Endodermal cell (in vitro differentiated cells): ENCODE results near the gene CHCHD3. TPM values are rescaled to one million over a fixed set of nuclear protein-coding genes. Genes with fewer than 3 reads are reported as not detected.
"Not testable (repeated sequence)": the region's sequence is repeated elsewhere in the genome, so short reads cannot be mapped to it uniquely, and the experiment has no call there.

Source experiments
- DNase-seq: peaks from one replicate; pipeline ENCODE4 v3.0.0-alpha.2; 2017
- H3K27ac ChIP-seq: 2 replicates; pipeline ENCODE4 v1.5.1; 2013; ENCODE audit warnings: mild to moderate bottlenecking, low read depth, low read length, moderate library complexity
- H3K27me3 ChIP-seq: 2 replicates; pipeline ENCODE4 v1.6.1; 2013; ENCODE audit warnings: mild to moderate bottlenecking, low read length, moderate library complexity; ENCODE audit not compliant: insufficient read depth, control insufficient read depth, poor library complexity, severe bottlenecking
- H3K36me3 ChIP-seq: 2 replicates; pipeline ENCODE4 v1.7.0; 2013; ENCODE audit warnings: mild to moderate bottlenecking, low read length, moderate library complexity; ENCODE audit not compliant: control insufficient read depth, insufficient read depth
- H3K4me1 ChIP-seq: one replicate; pipeline ENCODE4 v1.7.0; 2013; ENCODE audit warnings: low read length; ENCODE audit not compliant: control insufficient read depth, insufficient read depth
- H3K4me3 ChIP-seq: 2 replicates; pipeline ENCODE4 v1.5.1; 2013; ENCODE audit warnings: mild to moderate bottlenecking, low read length, moderate library complexity
- H3K9ac ChIP-seq: 2 replicates; pipeline ENCODE4 v1.6.1; 2013; ENCODE audit warnings: mild to moderate bottlenecking, low read length, moderate library complexity; ENCODE audit not compliant: poor library complexity, severe bottlenecking; ENCODE audit errors: extremely low read depth
- H3K9me3 ChIP-seq: 2 replicates; pipeline ENCODE4 v1.6.1; 2013; ENCODE audit warnings: mild to moderate bottlenecking, low read length, moderate library complexity; ENCODE audit not compliant: control insufficient read depth
- H3K27ac Mint-ChIP-seq: 2 replicates; pipeline ENCODE4 v1.8.0; 2020; ENCODE audit warnings: mixed read lengths
- H3K27me3 Mint-ChIP-seq: 2 replicates; pipeline ENCODE4 v1.8.0; 2021; ENCODE audit warnings: mild to moderate bottlenecking, mixed read lengths; ENCODE audit not compliant: insufficient read depth
- H3K36me3 Mint-ChIP-seq: 2 replicates; pipeline ENCODE4 v1.8.0; 2020; ENCODE audit warnings: low read depth, mixed read lengths
- H3K4me1 Mint-ChIP-seq: 2 replicates; pipeline ENCODE4 v1.8.0; 2020; ENCODE audit warnings: mixed read lengths
- H3K4me3 Mint-ChIP-seq: 2 replicates; pipeline ENCODE4 v1.8.0; 2020; ENCODE audit warnings: mild to moderate bottlenecking, moderate library complexity, mixed read lengths
- H3K9me3 Mint-ChIP-seq: 2 replicates; pipeline ENCODE4 v1.8.0; 2020; ENCODE audit warnings: mild to moderate bottlenecking, mixed read lengths
- WGBS, 2 experiments: methylation state at CpG; one replicate each; pipeline versions ENCODE4 v1.1.5 to v1.1.7; 2013; ENCODE audit warnings: missing lambda C conversion rate in 2 of 2, mixed read lengths in 1 of 2; ENCODE audit not compliant: insufficient coverage in 1 of 2, insufficient read length in 1 of 2; 5-methylcytosine and 5-hydroxymethylcytosine counted together
- total RNA-seq, 2 donors: library from RNA; stranded (reverse); fragmentation: NEBNext Ultra II Directional in 1 of 2; extraction: Animal tissue kit (Norgen Biotek cat#: 25700) in 1 of 2; gene quantifications; 2 replicates in 1 of 2; 3 replicates in 1 of 2; pipeline ENCODE4 v1.2.1, GENCODE V29; 2021
- TF ChIP-seq, protein P1 (sequence below): fragments of 200-600 bp; sonication (generic); conservative IDR thresholded peaks from 2 replicates; pipeline ENCODE4 v1.5.0; 2021; ENCODE audit warnings: antibody characterized with exemption, mild to moderate bottlenecking

The CHCHD3 gene
- total RNA-seq, 2 donors from 2014 or later: 70.4 to 75.2 TPM

DNA sequence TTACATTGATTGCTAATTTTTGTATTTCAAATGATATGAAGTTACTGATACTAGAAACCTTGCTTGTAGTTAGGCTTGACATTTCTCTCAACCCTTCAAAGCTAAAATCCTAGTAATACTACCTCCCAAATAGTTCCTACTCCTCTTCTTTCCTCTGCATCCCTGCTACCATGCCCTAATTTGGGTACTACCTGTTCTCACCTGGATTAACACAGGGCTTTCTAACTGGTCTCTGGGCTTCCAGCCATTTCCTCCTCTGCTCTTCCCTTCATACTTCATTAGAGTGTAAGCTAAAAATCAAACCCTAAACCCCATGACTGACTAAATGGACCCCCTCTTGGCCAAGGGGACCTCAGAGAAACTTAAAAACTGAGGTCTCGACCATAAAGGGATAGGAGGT is 112.4 kb downstream of the CHCHD3 start:
- Mint-ChIP-seq H3K9me3 (no peaks in the 10 kb centered on the region), H3K4me1 (peaks cover 21% of the 10 kb centered on the region), H3K27me3 (no peaks in the 10 kb centered on the region), H3K36me3 (peaks cover 10% of the 10 kb centered on the region), H3K27ac (no peak overlapping the region), H3K4me3 (no peak overlapping the region)
- WGBS, 2 experiments: 89% methylated on average over 1 of the region's 1 CpG; no CpG with 5 or more reads in 1 of the 2 experiments
- H3K36me3 ChIP-seq: peaks cover 18% of the 10 kb centered on the region
- no peak for DNase-seq
- H3K4me3 ChIP-seq: no peak overlapping the region
- no peak overlapping the region for H3K27ac ChIP-seq
- no peaks in the 10 kb centered on the region for H3K4me1 ChIP-seq
- TF ChIP-seq, protein P1, sequence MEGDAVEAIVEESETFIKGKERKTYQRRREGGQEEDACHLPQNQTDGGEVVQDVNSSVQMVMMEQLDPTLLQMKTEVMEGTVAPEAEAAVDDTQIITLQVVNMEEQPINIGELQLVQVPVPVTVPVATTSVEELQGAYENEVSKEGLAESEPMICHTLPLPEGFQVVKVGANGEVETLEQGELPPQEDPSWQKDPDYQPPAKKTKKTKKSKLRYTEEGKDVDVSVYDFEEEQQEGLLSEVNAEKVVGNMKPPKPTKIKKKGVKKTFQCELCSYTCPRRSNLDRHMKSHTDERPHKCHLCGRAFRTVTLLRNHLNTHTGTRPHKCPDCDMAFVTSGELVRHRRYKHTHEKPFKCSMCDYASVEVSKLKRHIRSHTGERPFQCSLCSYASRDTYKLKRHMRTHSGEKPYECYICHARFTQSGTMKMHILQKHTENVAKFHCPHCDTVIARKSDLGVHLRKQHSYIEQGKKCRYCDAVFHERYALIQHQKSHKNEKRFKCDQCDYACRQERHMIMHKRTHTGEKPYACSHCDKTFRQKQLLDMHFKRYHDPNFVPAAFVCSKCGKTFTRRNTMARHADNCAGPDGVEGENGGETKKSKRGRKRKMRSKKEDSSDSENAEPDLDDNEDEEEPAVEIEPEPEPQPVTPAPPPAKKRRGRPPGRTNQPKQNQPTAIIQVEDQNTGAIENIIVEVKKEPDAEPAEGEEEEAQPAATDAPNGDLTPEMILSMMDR: no peak
- no peak overlapping the region for H3K9ac ChIP-seq
- H3K27me3 ChIP-seq: no peaks in the 10 kb centered on the region
- H3K9me3 ChIP-seq: no peaks in the 10 kb centered on the region

DNA sequence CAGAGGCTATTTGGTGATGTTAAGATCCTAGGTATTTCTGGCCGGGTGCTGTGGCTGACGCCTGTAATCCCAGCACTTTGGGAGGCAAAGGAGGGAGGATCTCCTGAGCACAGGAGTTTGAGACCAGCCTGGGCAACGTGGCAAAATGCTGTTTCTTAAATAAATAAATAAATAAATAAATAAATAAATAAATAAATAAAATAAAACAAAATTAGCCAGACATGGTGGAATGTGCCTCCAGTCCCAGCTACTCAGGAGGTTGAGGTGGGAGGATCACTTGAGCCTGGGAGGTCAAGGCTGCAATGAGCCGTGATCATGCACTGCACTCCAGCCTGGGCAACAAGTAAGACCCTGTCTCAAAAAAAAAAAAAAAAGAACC is 114.4 kb downstream of the CHCHD3 start:
- not testable (repeated sequence) for H3K27me3 ChIP-seq, H3K9me3 Mint-ChIP-seq, DNase-seq, H3K4me3 ChIP-seq, H3K36me3 ChIP-seq, H3K27me3 Mint-ChIP-seq, H3K9me3 ChIP-seq, H3K27ac ChIP-seq, H3K4me3 Mint-ChIP-seq, H3K9ac ChIP-seq, H3K27ac Mint-ChIP-seq, H3K36me3 Mint-ChIP-seq, H3K4me1 ChIP-seq
- 96 to 100% methylated on average over 3 of the region's 4 CpGs for WGBS, 2 experiments
- peaks cover 24% of the 10 kb centered on the region for H3K4me1 Mint-ChIP-seq

DNA sequence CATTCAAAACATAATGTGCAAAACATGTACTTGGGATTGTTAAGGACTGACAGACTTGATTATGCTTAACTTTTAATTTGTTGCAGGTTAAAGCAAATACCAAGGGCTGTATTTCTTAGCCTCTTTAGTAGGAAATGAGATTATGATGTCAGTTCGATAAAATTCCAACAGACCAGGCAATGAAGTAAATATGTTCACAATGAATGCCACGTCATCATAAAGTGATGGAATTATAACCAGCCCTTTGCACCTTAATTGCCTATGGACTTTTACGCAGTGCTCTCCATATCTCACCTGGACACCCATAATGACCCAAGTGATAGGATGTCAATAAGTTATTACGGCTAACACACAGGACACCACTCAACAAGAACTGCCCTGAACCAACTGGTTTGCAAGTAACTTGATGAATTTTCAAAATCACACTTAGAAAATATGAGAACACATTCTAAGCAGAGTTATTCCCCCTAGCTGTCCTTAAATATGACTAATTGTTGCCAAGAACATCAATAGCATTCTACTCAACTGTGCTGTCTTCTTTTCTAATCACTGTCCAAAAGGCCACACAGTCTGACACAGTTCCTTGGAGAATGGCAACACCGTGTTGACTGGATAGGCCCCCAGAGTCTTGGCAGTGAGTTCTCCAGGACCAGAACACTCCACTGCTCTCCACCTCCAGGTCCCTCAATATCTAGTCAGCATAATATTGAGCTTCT is 115.0 kb downstream of the CHCHD3 start:
- peaks cover 27% of the 10 kb centered on the region for H3K4me1 Mint-ChIP-seq
- no peaks in the 10 kb centered on the region for H3K27me3 Mint-ChIP-seq
- Histone ChIP-seq H3K9me3 (no peaks in the 10 kb centered on the region), H3K36me3 (no peaks in the 10 kb centered on the region), H3K4me1 (no peaks in the 10 kb centered on the region), H3K9ac (no peak overlapping the region), H3K27ac (no peak overlapping the region), H3K4me3 (no peak overlapping the region), H3K27me3 (no peaks in the 10 kb centered on the region)
- no peak overlapping the region for H3K4me3 Mint-ChIP-seq
- no peak overlapping the region for H3K27ac Mint-ChIP-seq
- H3K9me3 Mint-ChIP-seq: no peaks in the 10 kb centered on the region
- no peak for DNase-seq
- H3K36me3 Mint-ChIP-seq: no peaks in the 10 kb centered on the region
- TF ChIP-seq, protein P1: no peak
- WGBS, 2 experiments: 97% methylated on average over 5 of the region's 5 CpGs

DNA sequence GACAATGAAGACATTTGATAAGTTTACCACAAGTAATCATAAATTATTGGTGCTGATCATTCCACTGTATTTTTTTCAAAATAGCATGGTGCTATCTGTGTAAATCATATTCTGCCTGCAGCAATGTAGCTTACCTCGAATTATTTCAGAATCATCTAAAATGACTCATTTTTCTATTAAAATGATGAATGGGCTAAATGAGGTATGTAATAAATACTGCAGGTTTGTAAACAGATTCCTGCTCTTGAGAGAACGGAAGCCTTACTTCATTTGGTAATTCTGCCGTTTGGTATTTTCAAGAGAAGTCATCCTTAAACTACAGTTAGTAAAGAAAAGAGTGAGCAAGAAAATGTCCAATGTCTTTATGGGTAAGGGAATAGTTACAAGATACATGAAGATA is 115.9 kb downstream of the CHCHD3 start:
- 90 to 100% methylated on average over 2 to 3 of the region's 3 CpGs for WGBS, 2 experiments
- H3K4me3 ChIP-seq: no peak overlapping the region
- no peak overlapping the region for H3K27ac ChIP-seq
- no peaks in the 10 kb centered on the region for H3K9me3 ChIP-seq
- no peaks in the 10 kb centered on the region for H3K36me3 ChIP-seq
- TF ChIP-seq, protein P1: no peak
- no peaks in the 10 kb centered on the region for H3K27me3 Mint-ChIP-seq
- no peaks in the 10 kb centered on the region for H3K27me3 ChIP-seq
- no peak overlapping the region for H3K4me3 Mint-ChIP-seq
- no peak overlapping the region for H3K9ac ChIP-seq
- no peaks in the 10 kb centered on the region for H3K4me1 ChIP-seq
- no peak for DNase-seq
- H3K27ac Mint-ChIP-seq: no peak overlapping the region
- no peaks in the 10 kb centered on the region for H3K36me3 Mint-ChIP-seq
- H3K4me1 Mint-ChIP-seq: peaks cover 30% of the 10 kb centered on the region
- no peaks in the 10 kb centered on the region for H3K9me3 Mint-ChIP-seq
